Renal cortex interstitium (tissue), 11 donors: Measurements from ENCODE around the gene ATP6V0B. TPM values are rescaled to one million over a fixed set of nuclear protein-coding genes. Genes with fewer than 3 reads are reported as not detected.
A peak's percentile ranks its signal among the peaks of the same experiment; 100 is the strongest.

Experiments
- DNase-seq, 11 donors: peaks; one replicate each; pipeline ENCODE4 v3.0.0-alpha.2; 2013; ENCODE audit warnings: low read depth in 9 of 11, low spot score in 4 of 11; ENCODE audit errors: extremely low read depth in 1 of 11
- polyA plus RNA-seq, 3 donors: library from polyadenylated mRNA; unstranded; fragments of 120-200 nt; gene quantifications; one replicate each; pipeline ENCODE4 v1.2.1, GENCODE V29; 2013; ENCODE audit not compliant: insufficient read length in 3 of 3

The ATP6V0B gene
- polyA plus RNA-seq, 3 donors = 116 to 158 (median 156) TPM

DNA sequence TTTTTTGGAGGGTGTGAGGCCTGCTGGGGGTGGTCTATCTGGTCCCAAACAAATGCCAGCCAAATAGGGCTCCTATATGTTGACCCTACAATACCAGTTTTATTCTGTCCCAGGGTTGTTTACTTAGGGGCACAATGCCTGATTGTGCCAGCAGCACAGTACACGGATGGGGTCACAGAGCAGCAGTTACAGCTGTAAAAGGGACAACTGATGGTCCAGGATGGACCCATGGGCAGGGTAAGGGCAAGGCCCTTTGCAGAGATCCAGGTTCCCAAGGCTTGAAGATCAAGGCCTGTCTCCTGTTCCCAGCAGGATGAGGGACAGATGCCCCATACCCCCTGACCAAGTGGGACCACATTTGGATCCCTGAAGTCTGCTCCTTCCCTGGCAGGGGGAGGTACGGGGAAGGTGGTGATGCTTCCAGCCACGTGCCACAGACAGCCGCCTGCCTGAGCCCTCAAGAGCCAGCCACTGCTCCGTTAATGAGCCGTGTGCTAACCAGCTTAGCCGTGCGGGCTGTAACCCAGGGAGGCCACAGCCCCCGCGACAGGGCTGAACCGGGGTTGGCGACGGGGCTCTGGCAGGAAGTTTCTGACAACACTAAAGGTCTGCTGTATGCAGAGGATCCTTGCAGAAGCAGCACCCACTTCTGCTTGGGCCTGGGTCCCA, 38.3 kb downstream of the ATP6V0B start:
- DNase-seq = peak in 1 of 11 donors; percentile 40

DNA sequence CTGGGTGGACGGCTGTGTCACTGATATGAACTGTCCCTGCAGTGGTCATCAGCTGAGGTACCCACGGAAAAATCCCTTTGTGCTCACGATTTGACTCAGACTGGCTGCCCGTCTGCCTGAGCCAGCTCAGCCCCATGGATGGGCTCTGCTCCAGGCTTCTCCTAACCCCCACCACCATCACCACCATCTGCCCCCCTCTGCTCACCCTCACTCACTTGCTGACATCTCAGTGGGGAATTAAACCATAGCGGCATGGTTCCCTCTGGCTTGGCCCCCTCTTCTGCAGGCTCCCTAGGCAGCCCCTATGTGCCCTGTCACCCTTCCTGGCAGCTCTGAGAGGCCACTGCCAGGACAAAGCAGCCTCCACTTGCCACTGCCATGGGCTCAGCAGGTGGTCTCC, 39.2 kb downstream of the ATP6V0B start:
- DNase-seq = no peak

DNA sequence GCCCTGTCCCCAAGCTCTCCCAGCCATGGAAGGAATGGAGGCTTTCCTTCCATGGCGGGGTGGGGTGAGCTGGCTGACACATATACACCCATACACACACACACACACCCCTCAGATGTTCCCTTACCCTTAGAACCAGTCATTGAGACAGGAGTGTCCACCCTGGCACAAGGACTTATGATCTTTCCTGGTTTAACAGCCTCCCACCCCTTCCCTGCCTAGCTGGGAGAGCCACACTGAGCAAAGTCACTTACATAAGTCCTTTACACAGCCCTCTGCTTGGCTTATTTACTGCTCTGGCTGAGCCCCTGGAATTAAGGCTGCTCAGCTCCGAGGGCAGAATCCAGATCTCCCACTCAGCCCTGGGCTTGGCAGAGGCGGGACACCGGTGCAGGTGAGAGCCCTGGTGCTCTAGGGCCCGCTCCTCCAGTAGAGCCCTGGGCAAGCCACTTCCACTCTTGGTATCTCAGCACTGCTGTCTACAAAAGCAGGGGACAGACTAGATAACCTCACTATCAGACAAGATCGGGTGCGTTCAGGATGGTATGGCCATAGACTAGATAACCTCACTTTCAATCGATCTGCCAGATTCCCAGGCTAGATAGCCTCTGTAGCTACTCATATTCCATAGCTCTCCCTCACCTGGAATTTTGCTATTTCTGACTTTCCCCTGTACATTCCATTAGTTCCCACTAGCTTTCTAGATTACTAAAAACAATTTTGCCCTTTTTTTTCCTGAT, 39.8 kb downstream of the ATP6V0B start:
- DNase-seq = no peak

DNA sequence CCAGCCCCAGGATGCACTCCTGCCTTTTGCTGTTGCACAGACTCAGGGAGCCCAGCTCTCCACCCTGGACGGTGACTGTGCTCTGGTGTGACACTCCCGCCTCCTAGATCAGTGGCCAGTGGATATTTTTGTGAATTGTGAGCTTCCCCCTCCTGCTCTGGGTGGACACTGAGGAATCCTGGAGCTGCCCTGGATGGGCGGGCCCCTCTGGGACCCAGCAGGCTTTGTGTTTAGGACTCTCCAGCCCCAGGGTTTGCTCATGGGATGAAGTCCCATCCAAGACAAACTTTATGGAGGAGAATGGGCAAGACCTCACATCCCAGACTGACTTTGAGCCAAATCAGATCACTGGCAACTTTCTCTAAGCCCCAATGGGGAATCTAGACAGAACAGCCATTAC, 40.4 kb downstream of the ATP6V0B start:
- no peak for DNase-seq

DNA sequence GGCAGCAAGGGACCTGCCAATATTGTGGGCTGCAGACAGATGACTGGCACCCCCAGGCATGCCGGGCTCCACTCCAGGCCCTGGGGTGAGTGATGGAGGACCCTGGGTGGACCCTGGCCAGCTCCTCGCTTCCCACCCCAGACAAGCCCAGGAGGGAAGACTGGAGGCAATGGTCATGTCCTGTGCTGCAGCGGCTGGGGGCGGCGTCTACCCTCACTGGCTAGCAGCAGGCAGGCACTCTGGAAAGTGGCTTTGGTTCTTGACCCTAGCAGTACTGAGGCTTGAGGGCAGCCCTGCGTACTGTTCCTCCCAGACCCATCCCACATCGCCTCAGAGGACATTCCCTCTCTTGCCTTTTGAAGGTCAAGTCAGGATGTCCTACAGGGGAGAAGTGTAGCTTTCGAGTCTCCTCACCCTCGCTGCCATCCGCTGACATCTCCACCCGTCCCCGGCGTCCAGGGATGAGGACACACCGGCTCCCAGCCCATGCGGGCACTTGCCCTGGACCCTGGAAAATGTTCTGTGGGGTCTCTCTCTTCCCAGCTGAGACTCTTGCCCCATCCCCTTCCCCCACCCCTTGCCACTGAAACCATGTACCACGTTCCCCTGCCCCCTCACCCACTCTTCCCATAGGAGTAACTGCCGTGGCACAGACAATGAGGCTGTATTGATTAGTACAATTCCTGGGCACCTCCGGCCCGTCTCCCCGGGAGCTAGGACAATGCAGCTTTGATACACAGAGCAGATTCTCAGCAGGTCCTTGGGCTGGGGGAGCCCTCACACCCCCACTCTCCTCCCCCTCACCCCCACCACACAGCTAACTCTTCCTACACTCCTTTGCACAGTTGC, 41.5 kb downstream of the ATP6V0B start:
- no peak for DNase-seq

DNA sequence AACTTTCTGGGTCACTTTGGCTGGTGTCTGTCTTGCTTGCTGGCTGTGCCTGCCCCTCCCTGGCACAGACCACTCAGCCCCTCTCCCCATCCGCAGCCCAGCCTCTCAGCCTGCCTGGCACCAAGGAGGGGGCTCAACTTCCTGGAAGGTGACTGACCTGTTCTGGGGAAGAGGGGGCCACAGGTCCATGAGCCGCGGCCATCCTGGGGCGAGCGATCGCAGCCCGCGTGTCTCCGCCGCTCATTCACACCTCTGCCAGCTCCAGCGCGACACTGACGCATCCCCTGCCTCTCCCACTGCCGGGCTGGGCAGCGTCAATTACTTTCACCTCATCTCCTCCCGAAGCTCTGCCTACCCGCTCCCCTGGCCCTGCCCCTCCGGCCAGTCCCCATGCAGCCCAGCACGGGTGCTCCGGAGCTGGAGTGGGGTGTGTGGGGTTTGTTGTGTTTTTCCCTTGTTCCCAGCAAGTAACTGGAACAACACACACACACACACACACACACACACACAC, 42.2 kb downstream of the ATP6V0B start:
- DNase-seq = no peak

DNA sequence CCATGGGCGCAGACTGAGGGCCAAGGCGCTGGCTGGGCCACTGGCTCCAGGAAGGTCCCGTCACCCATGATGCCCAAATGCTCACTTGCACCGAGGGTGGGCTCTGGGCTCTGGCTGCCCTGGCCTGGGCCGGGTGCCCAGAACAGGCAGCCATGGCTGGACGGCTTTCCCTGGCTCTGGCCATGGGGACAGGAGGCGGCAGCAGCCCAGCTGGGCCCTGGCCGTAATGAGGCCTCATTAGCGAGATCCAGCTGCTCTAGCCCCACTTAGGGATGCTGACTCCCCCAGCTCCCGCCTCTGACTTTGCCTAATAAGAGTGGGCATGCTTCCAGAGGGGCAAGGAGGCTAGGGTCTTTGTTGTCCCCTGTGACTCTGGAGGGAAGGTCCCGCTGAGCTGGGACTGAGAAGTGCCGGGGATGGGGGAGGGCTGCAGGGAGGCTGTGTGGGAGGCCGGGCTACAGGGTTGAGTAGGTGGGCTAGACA, 44.7 kb downstream of the ATP6V0B start:
- no peak for DNase-seq

DNA sequence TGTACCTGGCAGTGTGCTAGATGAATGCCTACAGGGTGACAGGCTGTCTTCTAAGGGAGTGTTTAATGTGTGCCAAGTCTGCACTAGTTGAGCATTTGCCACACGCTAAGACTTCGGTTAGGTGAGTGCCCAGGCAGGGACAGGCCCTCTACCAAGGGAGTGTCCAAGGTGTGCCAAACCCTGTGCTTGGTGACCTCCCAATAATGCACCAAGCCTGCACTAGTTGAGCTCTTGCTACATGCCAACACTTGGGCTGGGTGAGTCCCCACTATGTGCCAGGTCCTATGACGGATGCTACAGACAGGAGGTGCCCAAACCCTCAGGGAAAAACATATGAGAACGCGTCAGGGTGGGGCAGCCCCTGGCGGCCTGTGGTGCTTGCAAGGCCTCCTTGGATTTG, 45.7 kb downstream of the ATP6V0B start:
- DNase-seq = no peak

DNA sequence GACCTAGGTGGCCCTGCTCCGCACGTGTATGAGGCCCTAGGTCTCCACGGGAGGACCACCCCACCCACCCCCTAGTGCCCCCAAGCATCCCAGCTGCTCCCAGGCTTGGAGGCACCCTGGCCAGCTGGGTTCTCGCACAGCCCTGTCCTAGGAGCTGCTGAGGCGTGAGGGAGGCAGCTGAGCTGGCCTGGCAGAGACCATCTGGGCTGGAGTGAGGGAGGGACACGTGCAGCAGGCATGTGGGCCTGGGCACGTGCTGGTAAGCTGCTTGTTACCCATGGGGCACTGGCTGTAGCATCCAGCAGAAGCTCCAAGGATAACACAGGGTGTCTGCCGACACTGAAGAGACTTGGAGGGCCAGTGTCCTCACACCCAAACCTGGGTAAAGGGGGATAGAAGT, 46.4 kb downstream of the ATP6V0B start:
- DNase-seq = no peak

DNA sequence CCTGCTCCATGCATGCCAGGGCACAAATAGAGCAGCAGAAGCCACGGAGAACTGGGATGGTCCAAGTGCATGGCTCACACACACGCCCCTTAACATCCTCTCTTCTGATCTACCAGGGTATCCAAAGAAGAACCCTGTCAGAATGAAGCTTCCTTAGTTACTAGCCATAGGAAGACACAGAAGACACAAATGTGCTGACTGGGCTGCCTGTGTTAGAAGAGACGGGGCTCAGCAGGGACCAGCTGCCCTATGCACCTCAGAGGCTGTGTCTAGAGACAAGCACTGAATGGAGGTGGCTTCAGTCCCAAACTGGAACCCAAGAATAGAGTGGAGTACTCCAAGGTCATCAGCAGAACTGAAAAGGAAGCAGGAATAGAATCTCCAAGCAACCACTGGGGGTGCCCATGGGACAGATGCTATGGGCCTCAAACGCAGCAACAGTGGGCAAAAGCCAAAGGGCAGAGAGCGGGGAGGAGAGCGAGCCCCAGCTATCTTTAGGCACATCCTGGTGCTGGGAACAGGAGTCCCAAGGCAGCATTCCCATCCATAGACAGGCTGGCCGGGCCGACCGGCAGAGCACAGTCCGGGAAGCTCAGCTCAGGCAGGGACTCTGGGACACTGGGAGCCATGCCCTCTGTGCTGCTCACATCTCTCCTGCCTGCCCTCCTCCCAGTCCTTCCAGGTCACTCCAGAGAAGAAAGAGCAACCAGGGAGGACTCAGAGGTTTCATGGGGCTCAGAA, 47.0 kb downstream of the ATP6V0B start:
- no peak for DNase-seq

DNA sequence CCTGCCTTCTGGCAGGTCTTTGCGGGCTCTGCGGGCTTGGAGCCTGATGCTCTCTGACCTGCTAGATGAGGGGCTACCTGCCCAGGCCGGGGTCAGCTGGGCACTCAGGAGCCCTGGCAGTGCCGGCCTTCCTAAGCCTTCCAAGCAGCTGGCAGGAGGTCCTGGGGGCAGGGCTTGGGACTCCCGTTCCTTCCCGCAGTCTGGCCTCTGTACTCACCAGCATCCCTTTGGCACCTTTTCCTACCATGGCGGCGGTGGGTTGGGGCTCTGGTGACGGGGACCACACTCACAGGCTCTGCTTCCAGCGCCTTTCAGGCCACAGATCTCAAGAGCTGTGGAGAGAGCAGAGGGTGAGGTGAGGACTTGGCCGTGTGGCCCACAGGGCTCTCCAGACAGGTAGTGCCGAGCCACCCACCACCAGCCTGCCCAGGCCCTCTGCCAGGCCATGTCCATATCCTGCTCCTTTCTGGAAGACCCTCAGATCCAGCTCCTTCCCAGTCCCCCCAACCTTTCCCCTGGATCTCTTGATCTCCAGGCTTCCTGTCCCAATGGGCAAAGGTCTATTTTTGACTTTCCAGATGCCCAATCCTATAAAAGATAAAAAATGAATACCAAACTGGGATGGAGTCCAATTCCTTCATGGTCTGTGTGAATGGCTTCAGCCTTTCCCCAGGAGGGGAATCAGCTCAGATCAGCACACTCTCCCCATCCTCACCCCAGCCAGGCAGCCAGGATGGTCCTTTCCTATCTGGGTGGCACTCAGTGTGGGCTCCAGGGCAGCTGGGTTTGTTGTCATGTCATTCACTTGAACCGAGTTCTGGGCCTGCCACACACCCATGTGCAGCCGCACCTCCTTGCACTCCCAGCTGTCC, 49.5 kb downstream of the ATP6V0B start:
- no peak for DNase-seq

DNA sequence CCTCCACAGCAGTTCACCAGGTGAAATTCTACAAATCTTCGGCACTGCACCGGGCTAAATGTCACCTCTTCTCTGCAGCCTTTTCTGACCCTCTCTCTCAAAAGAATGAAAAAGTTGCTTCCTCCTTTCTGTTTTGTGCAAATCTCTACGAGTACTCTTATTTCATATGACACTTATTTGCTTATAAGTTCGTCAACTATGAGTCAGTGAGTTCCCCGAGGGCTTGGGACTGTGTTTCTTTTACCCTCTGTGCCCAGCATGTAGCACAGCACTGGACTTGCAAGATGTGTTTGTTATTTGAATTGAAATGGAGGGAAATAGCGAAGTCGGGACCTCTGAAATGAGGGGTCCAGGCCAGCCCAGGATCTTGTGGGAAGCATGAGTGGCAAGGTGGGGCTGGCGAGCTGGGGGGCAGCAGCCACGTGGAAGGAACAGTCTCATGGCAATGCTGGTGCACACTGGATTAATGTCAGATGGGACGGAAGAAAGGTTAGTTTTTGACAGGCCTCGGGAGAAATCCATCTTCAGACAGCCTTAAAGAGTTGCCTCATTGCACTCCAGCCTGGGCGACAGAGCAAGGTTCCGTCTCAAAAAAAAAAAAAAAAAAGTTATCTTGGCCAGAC, 50.3 kb downstream of the ATP6V0B start:
- DNase-seq = no peak

DNA sequence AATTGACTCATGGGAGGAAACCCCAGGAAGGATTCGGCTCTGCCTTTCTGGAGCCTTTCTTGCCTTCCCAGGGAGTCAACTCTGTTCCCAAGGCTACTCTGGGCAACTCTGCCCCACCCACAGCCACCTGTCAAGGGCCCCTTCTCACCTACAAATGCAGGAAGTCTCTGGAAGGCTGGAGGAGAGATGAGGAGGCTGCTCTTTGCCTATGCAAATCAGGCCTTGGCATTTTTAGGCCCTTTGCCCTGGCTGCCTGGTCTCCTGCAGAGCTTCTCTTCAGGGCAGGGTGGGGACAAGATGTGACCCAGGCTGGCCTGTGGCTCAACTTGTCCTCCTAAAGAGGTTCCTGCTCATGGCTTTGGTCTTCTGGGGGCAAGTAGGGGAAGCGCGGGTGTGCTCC, 51.1 kb downstream of the ATP6V0B start:
- DNase-seq = no peak

DNA sequence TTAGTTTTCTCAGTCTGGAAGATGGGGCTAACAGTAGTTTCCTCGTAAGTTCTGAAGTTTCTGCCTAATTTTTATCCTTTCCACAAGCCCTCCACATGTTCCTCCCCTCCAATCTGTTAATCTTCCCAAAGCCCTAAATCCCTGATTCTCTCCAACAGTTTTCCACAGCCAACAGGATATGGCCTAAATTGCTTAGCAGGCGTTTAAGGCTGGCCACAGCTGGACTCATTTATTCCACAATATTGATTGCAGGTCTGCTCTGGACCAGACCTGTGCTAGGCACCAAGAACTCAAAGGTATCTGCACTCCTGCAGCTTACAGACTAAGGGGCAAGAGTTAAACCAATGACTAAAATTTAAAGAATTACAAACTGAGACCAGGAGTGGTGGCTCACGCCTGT, 52.6 kb downstream of the ATP6V0B start:
- no peak for DNase-seq
